GM21515 (cell line): Measurements from ENCODE around the gene KBTBD13.
"Not testable (repeated sequence)": the region's sequence is repeated elsewhere in the genome, so short reads cannot be mapped to it uniquely, and the experiment has no call there.

Source experiments
- ATAC-seq: cut with Tn5 transposase; IDR thresholded peaks from one replicate; pipeline ENCODE4 v1.9.1; 2021; ENCODE audit not compliant: unreplicated experiment

The KBTBD13 gene

DNA sequence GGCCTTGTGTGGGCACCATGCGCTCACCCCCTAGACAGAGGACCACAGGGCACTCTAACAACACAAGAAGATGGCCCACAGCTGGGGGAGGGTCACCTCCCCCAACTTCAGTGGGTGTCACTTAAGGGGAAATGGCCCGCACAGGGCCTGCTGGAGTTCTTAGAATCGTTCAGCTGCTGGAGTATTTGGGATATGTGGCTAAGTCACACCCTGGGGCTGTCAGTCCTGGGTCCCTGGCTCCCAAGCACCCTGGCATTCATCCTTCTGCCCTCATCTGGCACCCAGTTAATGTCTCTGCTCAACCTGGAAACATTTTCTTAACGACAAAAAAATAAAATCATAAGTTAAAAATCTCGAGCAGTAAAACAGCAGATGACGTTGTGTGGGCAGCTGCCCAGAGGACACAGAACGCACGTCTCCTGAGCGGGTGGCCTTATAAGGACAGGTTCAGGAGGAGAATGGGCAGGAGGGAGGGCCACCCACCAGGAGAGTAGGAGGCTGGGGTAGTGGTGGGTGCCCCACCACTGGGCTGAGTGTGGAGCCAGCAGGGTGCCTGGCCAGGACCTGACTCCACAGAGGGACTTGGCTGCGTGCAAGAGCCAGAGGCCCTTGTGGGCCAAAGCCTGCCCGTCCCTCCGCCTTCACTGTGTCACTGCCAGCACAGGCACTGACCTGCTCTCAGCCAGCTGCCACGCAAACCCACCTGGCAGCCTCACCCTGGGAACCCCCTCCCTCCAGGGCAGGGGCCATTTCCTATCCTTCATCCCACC lies 11.5 kb downstream of the KBTBD13 start:
- ATAC-seq, result no peak

DNA sequence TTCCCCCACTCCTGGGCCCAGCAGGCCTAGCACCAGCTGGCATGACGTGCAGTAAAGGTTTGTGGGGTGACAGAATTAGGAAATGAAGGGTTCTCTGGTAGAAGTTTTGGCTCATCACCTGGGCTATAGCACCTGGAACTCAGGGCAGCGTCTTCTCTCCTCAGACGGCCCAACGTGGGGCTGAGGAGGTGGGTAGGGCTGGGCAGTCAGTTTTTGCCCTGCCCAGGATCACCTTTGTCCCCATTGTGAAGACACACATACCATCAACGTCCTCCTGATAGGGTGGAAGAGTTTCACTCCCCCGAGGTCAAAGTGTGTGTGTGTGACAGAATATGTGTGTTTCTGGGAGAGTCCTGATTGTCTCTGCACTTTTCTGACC lies 12.1 kb downstream of the KBTBD13 start:
- no peak for ATAC-seq

DNA sequence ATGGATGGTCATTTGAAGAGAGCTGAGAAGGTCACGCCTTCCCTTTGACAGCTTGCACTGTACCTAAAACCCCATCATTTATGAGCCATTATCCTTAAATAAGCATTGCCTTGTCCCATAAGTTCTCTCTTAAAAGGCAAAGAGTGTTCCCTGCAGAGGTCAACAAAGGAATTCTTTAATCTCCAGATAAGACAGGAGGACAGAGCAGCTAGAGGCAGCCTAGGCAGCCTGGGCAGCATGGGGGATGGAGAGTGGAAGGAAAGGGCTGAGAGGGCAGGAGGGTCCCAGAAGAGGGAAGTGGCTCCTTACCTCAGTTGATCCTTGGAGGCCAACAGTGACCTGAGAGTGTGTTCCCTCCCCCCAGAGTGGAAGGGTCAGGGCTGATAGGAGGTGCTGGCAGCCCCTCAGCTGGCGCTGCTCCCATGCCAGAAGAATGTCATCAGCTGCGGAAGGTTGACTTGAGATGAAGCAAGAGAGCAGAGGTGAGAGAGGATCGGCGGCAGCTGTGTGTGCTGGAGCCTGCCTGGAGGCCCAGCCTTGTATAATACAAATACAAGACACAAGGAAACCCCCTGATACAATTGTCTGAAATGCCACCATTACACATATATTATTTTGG lies 12.8 kb downstream of the KBTBD13 start:
- no peak for ATAC-seq

DNA sequence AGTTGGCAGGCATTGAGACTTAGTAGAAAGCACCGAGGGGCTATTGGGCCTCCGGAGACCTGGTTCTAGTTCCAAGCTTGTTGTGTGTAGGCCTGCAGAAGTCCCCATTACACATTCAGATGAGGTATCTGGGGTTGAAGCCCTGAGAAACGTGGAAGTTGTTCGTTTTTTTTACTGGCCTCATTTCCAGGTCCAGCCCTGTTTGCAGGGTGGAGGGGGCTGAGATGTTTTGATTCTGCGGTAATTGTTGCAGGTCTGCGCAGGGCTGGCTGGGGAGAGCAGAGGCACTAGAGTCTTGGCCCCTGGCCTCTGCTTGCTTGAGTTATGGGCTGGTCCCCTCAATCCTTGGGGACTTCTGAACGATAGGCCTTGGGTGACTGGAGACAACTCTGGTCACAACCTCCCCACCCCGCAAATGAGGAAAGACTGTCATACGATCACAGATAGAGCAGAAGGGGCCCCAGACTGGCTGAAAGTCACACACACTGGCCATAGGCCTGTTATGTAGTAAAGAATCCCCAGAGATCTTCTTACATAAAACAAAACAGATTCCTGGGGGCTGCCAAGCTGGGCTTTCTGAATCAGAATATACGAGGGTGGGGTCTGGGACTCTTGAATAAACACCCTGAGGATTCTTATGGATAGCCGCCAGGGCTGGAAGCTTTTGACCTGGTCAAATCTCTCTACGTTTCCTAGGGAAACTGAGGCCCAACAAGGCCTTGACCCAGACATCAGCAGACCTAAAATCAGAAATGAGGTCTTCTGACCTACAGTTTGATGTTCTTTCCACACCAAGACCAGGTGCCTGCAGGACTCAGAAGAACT lies 15.6 kb downstream of the KBTBD13 start:
- ATAC-seq, result no peak

DNA sequence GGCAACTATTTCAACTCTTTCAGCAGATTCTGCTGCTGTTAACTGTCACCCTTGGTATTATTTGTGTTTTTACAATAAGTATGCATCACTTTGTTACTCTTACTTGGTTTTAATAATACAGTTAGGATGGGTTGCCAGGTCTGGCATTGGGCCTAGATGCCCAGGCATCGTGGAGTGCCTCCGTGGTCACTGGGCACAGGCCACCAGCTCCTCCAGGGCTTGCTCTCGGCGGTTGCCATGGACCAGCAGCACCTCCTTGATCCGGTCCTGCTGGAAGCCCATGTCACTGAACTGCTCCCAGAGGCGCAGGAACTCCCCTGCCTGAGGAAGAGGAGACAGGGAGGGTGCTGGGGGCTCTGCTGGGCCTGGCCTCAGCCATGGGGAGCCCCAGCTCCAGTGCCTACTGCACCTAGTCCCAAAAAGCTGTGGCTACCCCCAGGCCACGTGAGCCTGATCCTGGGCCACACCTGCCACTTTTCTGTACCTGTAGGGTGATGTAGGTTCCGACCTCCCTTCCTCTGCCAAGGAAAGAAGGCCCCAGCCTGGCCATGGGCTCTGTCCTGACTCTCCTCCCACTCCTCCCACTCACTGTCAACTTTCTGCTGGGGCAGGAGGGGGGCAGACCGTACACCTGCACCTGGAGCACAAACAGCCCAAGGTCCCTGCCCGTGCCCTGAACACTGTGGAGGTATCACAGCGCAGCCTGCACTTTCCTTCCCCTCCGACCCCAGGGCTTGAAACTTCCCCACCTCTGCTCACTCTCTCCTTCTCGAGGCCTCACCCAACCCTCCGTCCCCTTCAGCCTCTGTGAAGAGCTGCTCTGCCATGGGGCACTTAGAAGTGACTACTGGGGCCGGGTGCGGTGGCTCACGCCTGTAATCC lies 16.6 kb downstream of the KBTBD13 start:
- no peak for ATAC-seq

DNA sequence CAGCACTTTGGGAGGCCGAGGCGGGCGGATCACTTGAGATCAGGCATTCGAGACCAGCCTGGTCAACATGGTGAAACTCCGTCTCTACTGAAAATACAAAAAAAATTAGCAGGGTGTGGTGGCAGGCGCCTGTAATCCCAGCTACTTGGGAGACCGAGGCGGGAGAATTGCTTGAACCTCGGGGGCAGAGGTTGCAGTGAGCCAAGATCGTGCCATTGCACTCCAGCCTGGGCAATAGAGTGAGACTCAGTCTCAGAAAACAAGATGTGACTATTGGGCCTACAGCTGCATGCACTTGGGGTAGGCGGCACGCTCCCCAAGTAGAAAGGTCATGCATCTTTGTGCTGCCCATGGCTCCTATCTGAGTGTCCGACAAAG lies 17.2 kb downstream of the KBTBD13 start:
- ATAC-seq, result not testable (repeated sequence)

DNA sequence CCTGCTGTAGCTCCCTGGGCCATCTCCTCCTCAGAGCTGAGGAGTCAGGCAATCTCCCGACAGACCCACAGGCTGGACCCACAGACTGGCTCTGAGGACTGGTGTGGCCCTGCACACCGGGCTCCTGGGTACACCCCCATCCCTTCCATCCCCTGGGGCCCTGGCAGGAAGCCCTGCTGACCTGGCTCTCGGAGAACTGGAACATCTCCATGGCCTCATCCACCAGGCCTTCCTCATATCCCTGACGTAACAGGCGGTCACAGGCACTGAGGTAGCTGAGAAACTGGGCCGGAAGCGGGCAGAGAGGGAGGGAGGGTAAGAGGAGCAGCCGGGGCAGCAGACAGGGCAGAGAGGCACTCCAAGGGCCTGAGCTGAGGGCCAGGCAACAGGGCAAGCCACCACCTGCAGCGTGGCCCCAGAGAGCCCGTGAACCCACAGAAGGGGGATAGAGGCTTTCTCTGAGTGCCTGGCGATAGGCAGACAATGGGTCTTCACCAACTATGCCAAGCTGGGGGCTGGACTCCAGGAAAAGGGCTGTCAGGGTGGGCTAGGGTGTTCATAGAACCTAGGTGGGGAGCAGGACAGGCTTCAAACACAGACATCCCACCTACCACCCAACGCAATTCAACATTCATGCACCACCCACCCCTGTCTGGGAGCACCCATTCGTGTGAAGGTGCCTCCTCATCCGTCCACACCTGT lies 17.9 kb downstream of the KBTBD13 start:
- ATAC-seq, result no peak

DNA sequence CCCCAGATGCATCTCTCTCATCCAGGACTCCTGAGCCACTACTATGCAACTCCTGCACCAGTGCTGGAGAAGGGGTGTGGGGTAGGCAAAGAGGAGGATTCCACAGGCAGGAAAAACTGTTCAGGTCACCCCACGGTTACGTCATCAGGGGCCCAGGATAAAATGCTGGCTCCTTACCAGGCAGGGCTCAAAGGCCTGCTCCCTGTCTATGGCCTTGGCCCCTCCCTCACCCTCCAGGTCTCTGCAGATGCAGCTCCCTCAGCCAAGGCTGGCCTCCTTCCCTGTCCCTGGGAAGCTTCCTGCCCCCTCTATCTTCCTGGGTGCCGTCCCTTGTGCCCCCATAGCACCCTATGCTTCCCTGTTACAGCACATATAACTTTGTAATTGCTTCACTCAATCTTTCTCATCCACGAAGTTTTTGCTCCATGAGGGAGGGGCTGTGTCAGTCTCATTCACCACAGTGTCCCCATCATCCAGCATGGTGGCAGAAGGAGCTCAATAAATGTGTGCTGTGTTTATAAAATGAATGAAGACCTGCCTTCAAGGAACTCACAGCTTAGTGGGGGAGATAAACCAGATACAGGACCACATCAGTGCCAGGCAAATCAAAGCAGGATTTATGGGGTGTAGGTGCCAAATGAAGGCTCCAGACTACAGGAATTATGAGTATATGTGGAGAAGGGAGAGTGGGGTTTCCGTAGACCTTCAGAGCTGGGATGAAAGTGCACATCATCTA lies 18.6 kb downstream of the KBTBD13 start:
- ATAC-seq, result no peak

DNA sequence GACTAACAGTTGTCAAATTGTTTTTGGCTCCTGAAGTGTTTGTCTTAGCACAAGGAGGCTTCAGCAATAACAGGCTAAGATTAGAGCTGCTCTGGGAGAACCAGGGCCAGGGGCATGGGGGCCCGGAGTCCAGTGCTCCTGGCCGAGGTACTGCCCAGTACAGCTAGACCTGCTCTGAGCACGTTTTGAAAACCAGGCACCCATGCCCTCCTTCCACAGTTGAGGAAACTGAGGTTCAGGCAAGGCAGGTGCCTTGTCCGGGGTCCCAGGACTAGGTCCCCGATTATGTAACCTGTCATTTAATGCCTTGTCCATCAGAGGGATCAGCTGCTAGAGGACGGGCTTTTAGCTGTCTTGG lies 19.2 kb downstream of the KBTBD13 start:
- no peak for ATAC-seq

DNA sequence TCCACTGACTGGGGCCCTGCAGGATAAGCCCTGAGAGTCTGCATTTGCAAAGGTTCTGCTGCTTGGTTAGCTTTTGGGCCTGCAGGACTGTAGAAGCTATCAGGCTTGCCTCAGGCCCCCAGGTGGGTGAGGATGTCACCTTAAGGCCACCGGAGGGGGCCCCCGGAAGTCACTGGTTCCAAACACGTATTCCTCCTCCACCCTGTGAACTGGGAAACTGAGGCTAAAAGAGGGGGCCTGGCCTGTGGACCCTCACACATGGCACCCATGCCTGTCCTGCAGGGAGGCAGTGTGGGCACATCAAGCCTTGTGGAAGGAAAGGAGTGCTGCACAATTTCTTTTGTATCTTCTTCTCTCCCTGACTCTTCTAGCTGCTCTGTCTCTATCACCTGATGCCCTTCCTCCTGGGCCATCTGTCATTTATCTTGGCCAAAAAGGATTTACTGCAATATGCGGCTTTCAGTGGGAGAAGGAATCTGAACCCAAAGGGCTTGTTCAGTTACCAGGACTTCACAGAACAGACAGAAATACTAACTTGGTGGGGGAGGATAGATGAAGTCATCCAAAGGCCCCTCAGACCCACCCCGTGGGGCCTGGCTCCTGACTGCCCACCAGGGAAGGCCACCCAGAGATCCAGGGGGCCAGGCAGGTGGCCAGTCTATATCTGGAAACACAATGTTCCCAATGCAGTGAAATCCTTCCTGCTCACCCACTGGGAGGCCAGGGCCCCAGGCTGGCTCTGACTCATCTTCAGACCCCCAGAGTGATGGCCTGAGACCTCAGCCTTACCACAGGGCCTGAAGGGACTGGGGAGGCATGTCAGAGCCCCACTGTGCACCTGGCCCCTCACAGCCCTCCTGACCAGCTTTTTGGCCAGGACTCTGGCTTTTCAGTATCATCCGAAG lies 20.2 kb downstream of the KBTBD13 start:
- no peak for ATAC-seq

DNA sequence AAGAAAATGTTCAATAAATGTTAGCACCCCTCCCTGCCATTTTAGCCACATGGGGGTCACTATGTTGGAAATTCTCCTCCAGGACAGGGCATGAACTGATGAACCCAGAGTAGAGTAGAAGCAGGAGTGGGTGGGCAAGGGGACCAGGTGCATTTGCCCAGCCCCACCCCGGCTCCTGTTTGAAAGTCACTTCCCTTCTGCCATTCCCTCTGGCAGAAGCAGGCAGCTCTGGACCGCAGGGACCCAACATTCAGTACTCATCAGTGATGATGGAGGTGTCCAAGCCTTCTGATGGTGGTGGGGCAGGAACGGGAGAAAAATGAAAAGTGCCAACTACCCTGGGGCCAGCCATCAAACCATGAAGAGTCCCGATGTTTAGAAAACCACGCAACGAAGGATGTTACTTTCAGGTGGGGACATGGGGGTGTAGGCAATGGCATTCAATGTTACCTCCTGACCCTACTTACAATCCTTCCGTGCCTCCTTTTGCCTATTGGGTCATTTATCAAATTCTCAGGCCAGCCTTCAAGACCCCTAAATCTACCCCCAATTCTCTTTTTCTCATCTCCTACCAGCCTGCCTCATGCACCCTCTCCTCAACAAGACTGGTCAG lies 21.2 kb downstream of the KBTBD13 start:
- no peak for ATAC-seq

DNA sequence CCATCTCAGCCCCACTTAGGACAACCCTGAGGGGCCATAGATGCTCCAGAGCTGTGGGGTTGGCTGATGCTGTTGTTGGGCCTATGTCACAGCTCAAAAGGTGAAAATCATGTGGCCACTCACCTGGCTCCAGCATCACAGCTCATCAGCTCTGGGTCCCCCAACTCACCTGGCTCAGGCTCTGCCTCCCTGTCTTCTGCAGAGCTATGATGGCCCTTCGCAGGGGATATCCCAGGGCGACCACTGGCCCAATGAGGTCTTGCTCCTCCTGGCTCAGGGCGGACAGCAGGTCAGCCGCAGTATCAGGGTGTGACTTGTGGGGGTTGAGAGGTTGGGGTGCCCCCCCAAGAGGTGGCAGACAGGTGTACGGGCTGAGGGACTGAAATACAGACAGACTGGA lies 22.8 kb downstream of the KBTBD13 start:
- no peak for ATAC-seq

DNA sequence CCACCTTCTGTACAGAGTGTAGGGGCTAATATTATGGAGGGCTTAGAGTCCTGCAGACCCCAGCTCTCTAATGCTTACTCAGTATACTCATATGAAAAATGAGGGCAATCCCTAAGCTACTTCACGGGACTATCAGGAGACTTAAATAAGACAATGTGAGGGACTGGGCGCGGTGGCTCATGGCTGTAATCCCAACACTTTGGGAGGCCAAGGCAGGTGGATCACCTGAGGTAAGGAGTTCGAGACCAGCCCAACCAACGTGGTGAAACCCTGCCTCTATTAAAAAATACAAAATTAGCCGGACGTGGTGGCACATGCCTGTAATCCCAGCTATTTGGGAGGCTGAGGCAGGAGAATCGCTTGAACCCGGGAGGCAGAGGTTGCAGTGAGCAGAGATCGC lies 23.3 kb downstream of the KBTBD13 start:
- ATAC-seq, result not testable (repeated sequence)

DNA sequence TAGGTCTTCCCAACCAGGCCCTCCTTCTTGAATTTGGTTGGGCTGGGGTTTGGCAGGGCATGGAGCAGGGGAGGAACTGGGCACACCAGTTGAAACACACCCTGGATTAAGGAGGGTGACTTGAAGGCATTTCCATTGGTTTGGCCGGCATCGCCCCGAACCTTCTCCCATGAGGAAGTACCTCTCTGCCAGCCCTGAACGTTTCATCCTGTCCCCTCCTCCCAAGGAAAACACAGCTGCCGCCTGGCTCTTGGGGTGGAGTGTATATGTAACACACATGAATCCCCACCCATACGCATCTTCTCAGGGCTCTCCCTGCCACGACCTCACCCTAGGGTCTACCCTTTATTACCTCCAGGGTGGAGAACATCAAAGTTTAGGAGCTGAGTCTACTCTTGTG lies 23.9 kb downstream of the KBTBD13 start:
- ATAC-seq, result no peak

DNA sequence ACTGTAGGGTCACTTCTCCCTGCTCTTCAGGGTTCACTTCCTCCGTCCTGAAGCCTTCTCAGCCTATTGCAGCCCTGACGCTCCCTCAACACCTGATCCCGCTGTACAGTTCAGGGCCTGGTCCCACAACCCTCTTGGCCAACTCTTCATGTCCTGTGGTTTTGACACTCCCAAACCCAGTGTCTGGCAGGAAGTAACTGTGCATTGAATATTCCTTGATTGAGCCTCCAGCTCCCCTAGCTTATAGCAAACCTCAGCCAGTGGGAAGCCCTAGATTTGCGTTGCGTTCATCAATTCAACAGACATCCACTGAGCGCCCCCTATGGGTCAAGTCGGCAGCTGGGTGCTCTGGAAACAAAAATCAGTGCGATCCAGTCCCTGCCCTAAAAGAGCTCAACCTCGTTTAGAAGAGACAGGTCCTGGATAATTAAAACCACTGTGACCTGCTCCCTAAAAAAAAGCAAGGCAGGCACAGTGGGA lies 24.9 kb downstream of the KBTBD13 start:
- no peak for ATAC-seq

DNA sequence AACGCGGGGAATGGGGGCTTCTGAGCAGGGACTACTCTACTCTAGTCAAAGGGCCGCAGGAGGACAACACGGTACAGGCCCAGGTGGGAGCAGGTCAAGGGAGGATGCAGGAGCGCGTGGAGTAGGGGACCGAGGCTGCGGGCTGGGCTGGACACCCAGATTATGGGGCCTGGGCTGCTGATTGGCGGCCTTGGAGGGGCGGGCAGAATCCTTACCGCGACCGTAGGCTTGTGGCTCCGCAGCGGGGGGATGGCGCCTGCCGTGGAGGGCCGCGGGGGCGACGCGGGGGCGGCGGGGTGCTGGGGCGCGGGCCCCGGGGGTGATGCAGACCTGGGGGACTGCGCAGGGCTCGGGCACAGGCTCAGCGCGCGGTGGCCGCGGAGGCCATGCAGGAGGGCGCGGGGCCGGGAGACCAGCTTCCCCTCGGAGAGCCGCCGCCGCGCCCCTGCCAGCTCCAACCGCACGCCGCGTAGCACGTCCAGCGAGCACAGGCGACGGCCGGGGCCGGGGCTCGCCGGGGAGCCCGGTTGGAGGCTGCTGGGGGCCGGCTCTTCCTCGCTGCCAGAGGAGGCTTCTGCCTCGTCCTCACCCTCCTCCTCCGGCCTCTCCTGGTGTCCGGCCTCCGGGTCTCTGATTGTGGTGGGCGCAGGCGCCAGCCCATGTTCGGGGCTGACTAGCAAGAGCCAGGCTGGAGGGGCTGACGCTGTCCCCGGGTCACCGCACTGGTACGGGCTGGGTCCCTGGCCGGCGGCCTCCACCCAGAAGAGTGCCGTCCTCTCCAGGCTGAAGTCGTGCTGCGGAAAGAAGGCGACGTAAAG lies 25.6 kb downstream of the KBTBD13 start:
- no peak for ATAC-seq

DNA sequence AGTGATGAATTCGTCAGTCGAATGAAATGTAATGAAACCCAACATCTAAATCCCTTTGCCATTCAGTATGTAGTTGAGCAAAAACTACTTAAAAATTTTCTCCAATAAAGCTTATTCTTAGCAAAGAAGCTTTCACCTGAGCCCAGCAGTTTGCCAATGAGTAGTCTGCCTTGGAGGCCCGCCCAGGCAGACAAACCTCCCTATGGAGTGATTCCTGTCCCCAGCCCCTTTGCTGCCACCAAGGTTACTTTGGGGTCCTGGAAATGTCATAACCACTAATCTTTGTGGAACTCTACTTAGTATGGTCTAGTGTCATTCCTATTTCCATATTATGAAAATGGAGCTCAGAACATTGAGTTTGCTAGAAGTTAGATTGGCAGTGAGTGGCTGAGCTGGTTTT lies 26.4 kb downstream of the KBTBD13 start:
- no peak for ATAC-seq
